ENCODE results near the gene COL5A3. TPM values are rescaled to one million over a fixed set of nuclear protein-coding genes. Genes with fewer than 3 reads are reported as not detected.

The COL5A3 gene
- polyA plus RNA-seq, 1 of the 3 experiments (the other 2 are of a cell fraction), result under 0.01 TPM

DNA sequence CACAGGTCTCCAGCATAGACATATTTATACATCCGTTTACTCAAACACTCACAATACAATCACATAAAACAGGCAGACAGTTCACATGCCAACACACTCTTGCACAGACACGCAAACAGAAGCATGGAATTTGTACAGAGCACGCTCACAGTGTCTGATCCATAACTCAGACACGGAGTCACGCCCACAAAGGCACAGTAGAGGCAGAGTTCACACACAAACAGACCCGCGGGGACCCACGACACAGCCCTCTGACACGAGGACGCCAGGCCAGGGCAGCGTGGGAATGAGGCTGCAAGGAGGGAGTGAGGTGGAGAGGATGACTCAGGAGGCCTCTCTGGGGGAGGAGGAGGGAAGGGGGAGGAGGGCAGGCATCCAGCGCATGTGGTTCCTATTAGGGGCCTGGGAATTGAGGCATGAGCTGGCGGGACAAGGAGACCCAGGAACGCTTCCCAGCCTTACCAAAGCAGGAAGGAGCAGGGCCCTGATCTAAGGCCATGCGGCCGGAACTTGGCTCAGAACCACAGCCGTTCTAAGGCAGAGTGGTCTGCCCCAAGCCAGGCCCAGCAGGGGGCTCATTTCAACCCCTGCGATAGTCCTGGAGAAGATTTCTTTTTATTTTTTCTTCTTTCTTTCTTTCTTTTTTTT lies 64.9 kb downstream of the COL5A3 start (continued):
- TF ChIP-seq, protein P1, sequence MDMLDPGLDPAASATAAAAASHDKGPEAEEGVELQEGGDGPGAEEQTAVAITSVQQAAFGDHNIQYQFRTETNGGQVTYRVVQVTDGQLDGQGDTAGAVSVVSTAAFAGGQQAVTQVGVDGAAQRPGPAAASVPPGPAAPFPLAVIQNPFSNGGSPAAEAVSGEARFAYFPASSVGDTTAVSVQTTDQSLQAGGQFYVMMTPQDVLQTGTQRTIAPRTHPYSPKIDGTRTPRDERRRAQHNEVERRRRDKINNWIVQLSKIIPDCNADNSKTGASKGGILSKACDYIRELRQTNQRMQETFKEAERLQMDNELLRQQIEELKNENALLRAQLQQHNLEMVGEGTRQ (IDR thresholded peaks at IDR 0.05; ENCODE audit: borderline replicate concordance, low read depth, low read length), result no peak
- TF ChIP-seq RFX5 (IDR thresholded peaks at IDR 0.05; ENCODE audit: low read length), result no peak
- peak; percentile 71 for TF ChIP-seq ELF1 (IDR thresholded peaks at IDR 0.05)
- TF ChIP-seq, protein P2, sequence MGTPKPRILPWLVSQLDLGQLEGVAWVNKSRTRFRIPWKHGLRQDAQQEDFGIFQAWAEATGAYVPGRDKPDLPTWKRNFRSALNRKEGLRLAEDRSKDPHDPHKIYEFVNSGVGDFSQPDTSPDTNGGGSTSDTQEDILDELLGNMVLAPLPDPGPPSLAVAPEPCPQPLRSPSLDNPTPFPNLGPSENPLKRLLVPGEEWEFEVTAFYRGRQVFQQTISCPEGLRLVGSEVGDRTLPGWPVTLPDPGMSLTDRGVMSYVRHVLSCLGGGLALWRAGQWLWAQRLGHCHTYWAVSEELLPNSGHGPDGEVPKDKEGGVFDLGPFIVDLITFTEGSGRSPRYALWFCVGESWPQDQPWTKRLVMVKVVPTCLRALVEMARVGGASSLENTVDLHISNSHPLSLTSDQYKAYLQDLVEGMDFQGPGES (IDR thresholded peaks at IDR 0.05; ENCODE audit: low read depth, low read length), result no peak
- TF ChIP-seq, protein P3, sequence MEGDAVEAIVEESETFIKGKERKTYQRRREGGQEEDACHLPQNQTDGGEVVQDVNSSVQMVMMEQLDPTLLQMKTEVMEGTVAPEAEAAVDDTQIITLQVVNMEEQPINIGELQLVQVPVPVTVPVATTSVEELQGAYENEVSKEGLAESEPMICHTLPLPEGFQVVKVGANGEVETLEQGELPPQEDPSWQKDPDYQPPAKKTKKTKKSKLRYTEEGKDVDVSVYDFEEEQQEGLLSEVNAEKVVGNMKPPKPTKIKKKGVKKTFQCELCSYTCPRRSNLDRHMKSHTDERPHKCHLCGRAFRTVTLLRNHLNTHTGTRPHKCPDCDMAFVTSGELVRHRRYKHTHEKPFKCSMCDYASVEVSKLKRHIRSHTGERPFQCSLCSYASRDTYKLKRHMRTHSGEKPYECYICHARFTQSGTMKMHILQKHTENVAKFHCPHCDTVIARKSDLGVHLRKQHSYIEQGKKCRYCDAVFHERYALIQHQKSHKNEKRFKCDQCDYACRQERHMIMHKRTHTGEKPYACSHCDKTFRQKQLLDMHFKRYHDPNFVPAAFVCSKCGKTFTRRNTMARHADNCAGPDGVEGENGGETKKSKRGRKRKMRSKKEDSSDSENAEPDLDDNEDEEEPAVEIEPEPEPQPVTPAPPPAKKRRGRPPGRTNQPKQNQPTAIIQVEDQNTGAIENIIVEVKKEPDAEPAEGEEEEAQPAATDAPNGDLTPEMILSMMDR (IDR thresholded peaks at IDR 0.05), result peak; percentile 53
- TF ChIP-seq FOSL2 (IDR thresholded peaks at IDR 0.05; ENCODE audit: borderline replicate concordance, low read depth), result peak; percentile 86
- TF ChIP-seq RXRA (IDR thresholded peaks at IDR 0.05; ENCODE audit: borderline replicate concordance, low read depth), result no peak

DNA sequence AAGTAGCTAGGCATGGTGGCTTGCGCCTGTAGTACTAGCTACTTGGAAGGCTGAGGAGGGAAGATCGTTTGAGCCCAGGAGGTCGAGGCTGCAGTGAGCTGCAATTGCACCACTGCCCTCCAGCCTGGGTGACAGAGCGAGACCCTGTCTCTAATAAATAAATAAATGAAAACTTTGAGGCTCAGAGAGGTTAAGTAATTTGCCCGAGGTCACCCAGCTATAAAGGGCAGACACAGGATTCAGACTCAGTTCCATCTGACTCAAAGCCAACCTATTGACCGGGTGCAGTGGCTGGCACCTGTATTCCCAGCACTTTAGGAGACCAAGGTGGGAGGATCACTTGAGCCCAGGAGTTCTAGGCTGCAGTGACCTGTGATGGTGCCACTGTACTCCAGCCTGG lies 66.6 kb downstream of the COL5A3 start:
- no peaks in the 10 kb centered on the region for H3K9me2 ChIP-seq
- no peak overlapping the region for H3K9ac ChIP-seq
- H4K20me1 ChIP-seq (ENCODE audit: insufficient read depth), result no peaks in the 10 kb centered on the region
- TF ChIP-seq FOSL2 (IDR thresholded peaks at IDR 0.05; ENCODE audit: borderline replicate concordance, low read depth), result no peak
- no peak for TF ChIP-seq RCOR1 (IDR thresholded peaks at IDR 0.05; ENCODE audit: low read length)
- TF ChIP-seq, protein P4, sequence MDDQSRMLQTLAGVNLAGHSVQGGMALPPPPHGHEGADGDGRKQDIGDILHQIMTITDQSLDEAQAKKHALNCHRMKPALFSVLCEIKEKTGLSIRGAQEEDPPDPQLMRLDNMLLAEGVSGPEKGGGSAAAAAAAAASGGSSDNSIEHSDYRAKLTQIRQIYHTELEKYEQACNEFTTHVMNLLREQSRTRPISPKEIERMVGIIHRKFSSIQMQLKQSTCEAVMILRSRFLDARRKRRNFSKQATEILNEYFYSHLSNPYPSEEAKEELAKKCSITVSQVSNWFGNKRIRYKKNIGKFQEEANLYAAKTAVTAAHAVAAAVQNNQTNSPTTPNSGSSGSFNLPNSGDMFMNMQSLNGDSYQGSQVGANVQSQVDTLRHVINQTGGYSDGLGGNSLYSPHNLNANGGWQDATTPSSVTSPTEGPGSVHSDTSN (IDR thresholded peaks at IDR 0.05), result no peak
- TF ChIP-seq RFX5 (IDR thresholded peaks at IDR 0.05; ENCODE audit: low read length), result no peak
- no peak for TF ChIP-seq CHD2 (IDR thresholded peaks at IDR 0.05; ENCODE audit: low read length, partially characterized antibody)
- no peak for TF ChIP-seq TAF1 (IDR thresholded peaks at IDR 0.05; ENCODE audit: borderline replicate concordance, low read depth, low read length)
- TF ChIP-seq GABPA (IDR thresholded peaks at IDR 0.05; ENCODE audit: low read depth), result no peak
- no peak for TF ChIP-seq EP300 (IDR thresholded peaks at IDR 0.05; ENCODE audit: borderline replicate concordance in 1 of 2, low read depth in 1 of 2, low read length in 1 of 2)
- TF ChIP-seq EZH2phosphoT487 (IDR thresholded peaks at IDR 0.05; ENCODE audit: borderline replicate concordance, low read depth), result no peak
- TF ChIP-seq, protein P5, sequence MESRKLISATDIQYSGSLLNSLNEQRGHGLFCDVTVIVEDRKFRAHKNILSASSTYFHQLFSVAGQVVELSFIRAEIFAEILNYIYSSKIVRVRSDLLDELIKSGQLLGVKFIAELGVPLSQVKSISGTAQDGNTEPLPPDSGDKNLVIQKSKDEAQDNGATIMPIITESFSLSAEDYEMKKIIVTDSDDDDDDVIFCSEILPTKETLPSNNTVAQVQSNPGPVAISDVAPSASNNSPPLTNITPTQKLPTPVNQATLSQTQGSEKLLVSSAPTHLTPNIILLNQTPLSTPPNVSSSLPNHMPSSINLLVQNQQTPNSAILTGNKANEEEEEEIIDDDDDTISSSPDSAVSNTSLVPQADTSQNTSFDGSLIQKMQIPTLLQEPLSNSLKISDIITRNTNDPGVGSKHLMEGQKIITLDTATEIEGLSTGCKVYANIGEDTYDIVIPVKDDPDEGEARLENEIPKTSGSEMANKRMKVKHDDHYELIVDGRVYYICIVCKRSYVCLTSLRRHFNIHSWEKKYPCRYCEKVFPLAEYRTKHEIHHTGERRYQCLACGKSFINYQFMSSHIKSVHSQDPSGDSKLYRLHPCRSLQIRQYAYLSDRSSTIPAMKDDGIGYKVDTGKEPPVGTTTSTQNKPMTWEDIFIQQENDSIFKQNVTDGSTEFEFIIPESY (IDR thresholded peaks at IDR 0.05; ENCODE audit: borderline replicate concordance, low read depth), result no peak
- no peak for TF ChIP-seq TCF12 (IDR thresholded peaks at IDR 0.05)
- 53% methylated on average over 6 of the region's 6 CpGs for WGBS (ENCODE audit: low lambda C conversion rate)
- no peaks in the 10 kb centered on the region for H3K27me3 ChIP-seq (ENCODE audit: insufficient read depth)
- peaks cover 8 to 10% of the 10 kb centered on the region in 2 experiments; a peak in 2 of 4 replicates for H3K4me1 ChIP-seq (ENCODE audit: control insufficient read depth in 1 of 2, insufficient read depth in 2 of 2, low read depth in 1 of 2, low read length in 1 of 2)
- DNase-seq, result no peak
- peaks cover 15% of the 10 kb centered on the region for H3F3A ChIP-seq (replicated peaks; ENCODE audit: insufficient read depth)
- H2AFZ ChIP-seq (ENCODE audit: low read depth), result no peak overlapping the region
- H3K4me2 ChIP-seq, result no peak overlapping the region
- H3K9me3 ChIP-seq, result no peaks in the 10 kb centered on the region
- no peak overlapping the region for H3K4me3 ChIP-seq (ENCODE audit: low read depth in 2 of 2, low read length in 1 of 2)
- POLR2A ChIA-PET, result no interaction called here
- no peaks in the 10 kb centered on the region for H3K36me3 ChIP-seq (replicated peaks in 1 of 2; ENCODE audit: control insufficient read depth in 1 of 2, insufficient read depth in 2 of 2, low read length in 1 of 2)
- no peaks in the 10 kb centered on the region for H3K79me2 ChIP-seq (ENCODE audit: insufficient read depth)
- H3K27ac ChIP-seq (ENCODE audit: low read depth in 2 of 2, low read length in 1 of 2), result no peak overlapping the region
- CTCF ChIA-PET, result interaction anchor here (1.4 to 1.5 kb wide), 3 partner anchors 12 to 84 kb away, joined by 5 to 6 read pairs (median 5); no protein-coding TSS in a partner anchor

Measured in SK-N-SH (cell line).